Endothelial cell of umbilical vein (primary cell): ENCODE measurements around the gene CDC42SE2. TPM values are rescaled to one million over a fixed set of nuclear protein-coding genes. Genes with fewer than 3 reads are reported as not detected.
"Not testable (repeated sequence)": the region's sequence is repeated elsewhere in the genome, so short reads cannot be mapped to it uniquely, and the experiment has no call there.

Experiments
- BruUV-seq: library from RNA; stranded (reverse); fragments of 400-500 nt; replicated peaks from 2 replicates; lab custom pipeline; 2021; lab: Mats Ljungman, UMichigan
- CTCF ChIA-PET: fragments of 300-600, 350-600 bp; sonication (Branson Sonifier 250); formaldehyde crosslinking; loops from one replicate; lab custom pipeline; 2021; ENCODE audit warnings: antibody characterized with exemption, inconsistent platforms; lab: Charles Lee
- POLR2A ChIA-PET: fragments of 300-600, 350-600 bp; sonication (Branson Sonifier 250); formaldehyde crosslinking; loops from one replicate; lab custom pipeline; 2021; ENCODE audit warnings: antibody characterized with exemption, inconsistent platforms; lab: Charles Lee
- DNase-seq: peaks from one replicate; pipeline ENCODE4 v3.0.0-alpha.2; 2011; ENCODE audit warnings: low read depth, low spot score
- FAIRE-seq: peaks from 2 replicates; lab custom pipeline; 2011; peaks lifted over from hg19 to GRCh38; lab: Jason Lieb, UNC
- H2AFZ ChIP-seq: 2 replicates; pipeline ENCODE4 v1.6.0; 2012; ENCODE audit warnings: low read depth, low read length, control low read depth, inconsistent platforms
- H3K27ac ChIP-seq: 2 replicates; pipeline ENCODE4 v1.5.1; 2011; ENCODE audit warnings: low read depth, mild to moderate bottlenecking, control low read depth, low read length, moderate library complexity; ENCODE audit not compliant: insufficient read depth
- H3K27me3 ChIP-seq, 2 experiments: 2 replicates each; pipeline versions ENCODE4 v1.6.0 to v1.6.1; 2011; ENCODE audit warnings: low read length in 2 of 2, mixed read lengths in 1 of 2; ENCODE audit not compliant: control insufficient read depth in 2 of 2, insufficient read depth in 2 of 2
- H3K36me3 ChIP-seq, 2 experiments: 2 replicates in 1 of 2; 3 replicates in 1 of 2; pipeline ENCODE4 v1.5.1; 2011; ENCODE audit warnings: low read length in 2 of 2, mild to moderate bottlenecking in 1 of 2, moderate library complexity in 1 of 2; ENCODE audit not compliant: control insufficient read depth in 2 of 2, insufficient read depth in 2 of 2; ENCODE audit errors: extremely low read depth in 1 of 2
- H3K4me1 ChIP-seq: 3 replicates; pipeline ENCODE4 v1.5.1; 2011; ENCODE audit warnings: mild to moderate bottlenecking, low read length; ENCODE audit not compliant: control insufficient read depth, insufficient read depth; ENCODE audit errors: extremely low read depth
- H3K4me2 ChIP-seq: 2 replicates; pipeline ENCODE4 v1.6.1; 2011; ENCODE audit warnings: low read length, control low read depth, mixed read lengths; ENCODE audit not compliant: insufficient read depth
- H3K4me3 ChIP-seq, 3 experiments: fragments of 200-600 bp in 1 of 3; sonication (generic), shearing (Covaris generic) in 1 of 3; replicated peaks in 1 of 3; 2 replicates each; pipeline ENCODE4 v1.5.1; 2011 to 2016; ENCODE audit warnings: control low read depth in 3 of 3, low read length in 3 of 3, mild to moderate bottlenecking in 2 of 3, inconsistent platforms in 1 of 3, low read depth in 1 of 3, moderate library complexity in 1 of 3; ENCODE audit not compliant: insufficient read depth in 1 of 3
- H3K79me2 ChIP-seq: 2 replicates; pipeline ENCODE4 v1.6.0; 2012; ENCODE audit warnings: low read length, inconsistent platforms; ENCODE audit not compliant: control insufficient read depth, insufficient read depth
- H3K9ac ChIP-seq: replicated peaks from 2 replicates; pipeline ENCODE3; 2011; ENCODE audit warnings: low read length, control low read depth; ENCODE audit not compliant: insufficient read depth; ENCODE audit errors: extremely low read depth
- H3K9me1 ChIP-seq: replicated peaks from 3 replicates; pipeline ENCODE4 v1.6.0; 2011; ENCODE audit warnings: mild to moderate bottlenecking, low read length; ENCODE audit not compliant: control insufficient read depth, insufficient read depth; ENCODE audit errors: extremely low read depth
- H3K9me3 ChIP-seq: replicated peaks from 2 replicates; pipeline ENCODE4 v1.5.1; 2012; ENCODE audit warnings: low read length, inconsistent platforms; ENCODE audit not compliant: control insufficient read depth, insufficient read depth
- H4K20me1 ChIP-seq: replicated peaks from 2 replicates; pipeline ENCODE3; 2011; ENCODE audit warnings: mild to moderate bottlenecking, low read length; ENCODE audit not compliant: control insufficient read depth, insufficient read depth; ENCODE audit errors: extremely low read depth
- EZH2 ChIP-seq: IDR thresholded peaks from 2 replicates; pipeline ENCODE4 v1.6.1; 2012; ENCODE audit warnings: borderline replicate concordance, low read depth, mild to moderate bottlenecking, moderate library complexity, low read length, inconsistent platforms; ENCODE audit not compliant: severe bottlenecking
- FOS ChIP-seq: IDR thresholded peaks from 2 replicates; pipeline ENCODE4 v1.6.1; 2011; ENCODE audit warnings: mild to moderate bottlenecking, low read length, moderate library complexity, borderline replicate concordance; ENCODE audit not compliant: insufficient read depth
- JUN ChIP-seq: IDR thresholded peaks from 2 replicates; pipeline ENCODE4 v1.6.1; 2011; ENCODE audit warnings: borderline replicate concordance, low read depth; ENCODE audit not compliant: insufficient read length, insufficient read depth
- MYC ChIP-seq: IDR thresholded peaks from one replicate; pipeline ENCODE4 v1.6.1; 2011; ENCODE audit warnings: mild to moderate bottlenecking, low read depth, low read length
- POLR2A ChIP-seq: IDR thresholded peaks from 2 replicates; pipeline ENCODE4 v1.6.1; 2012; ENCODE audit warnings: low read depth, mild to moderate bottlenecking, control low read depth, low read length
- POLR2AphosphoS5 ChIP-seq: IDR thresholded peaks from 2 replicates; pipeline ENCODE4 v1.6.1; 2012; ENCODE audit warnings: low read depth, mild to moderate bottlenecking, control low read depth, low read length, moderate library complexity; ENCODE audit not compliant: insufficient read depth
- dilution Hi-C: fragments of 300-500 bp; cut with MboI; formaldehyde crosslinking; loops from one replicate; pipeline ENCODE4 v1.15.0; 2019; ENCODE audit warnings: low sequenced_read_pairs; ENCODE audit not compliant: extremely low pct_ligation_motif_present
- intact Hi-C: fragments of 100-400 bp; cut with micrococcal nuclease; formaldehyde crosslinking; loops from one replicate; pipeline ENCODE4 v1.10.0; 2022
- polyA plus RNA-seq, 4 experiments: library from polyadenylated mRNA; depleted of rRNA in 3 of 4; stranded (reverse) in 3 of 4; unstranded in 1 of 4; fragments of >200 nt; gene quantifications; 2 replicates each; pipeline versions ENCODE4 v1.2.1 to v1.2.3, GENCODE V29; 2011 to 2012; ENCODE audit warnings: missing spikeins in 1 of 4
- total RNA-seq: library from RNA; stranded (reverse); gene quantifications from 2 replicates; pipeline ENCODE4 v1.2.3, GENCODE V29; 2021

Gene CDC42SE2
- total and polyA plus RNA-seq, 2 donors (not counting 3 experiments of a cell fraction or from before 2014, with no cell fraction given), result 14.7 to 21.9 TPM

GRCh38 chr5:131379723-131380122 is 115.9 kb downstream of the CDC42SE2 start:
- dilution Hi-C loops, result no loop called here
- Histone ChIP-seq H2AFZ (no peak overlapping the region), H4K20me1 (no peaks in the 10 kb centered on the region), H3K9me1 (no peaks in the 10 kb centered on the region), H3K27me3 (no peaks in the 10 kb centered on the region), H3K9me3 (no peaks in the 10 kb centered on the region), H3K9ac (peak overlapping the region; percentile 83), H3K79me2 (peaks cover 12% of the 10 kb centered on the region), H3K4me1 (peaks cover 35% of the 10 kb centered on the region), H3K4me3 (peak overlapping the region in 1 of 3 experiments; percentile 11), H3K27ac (peak overlapping the region; percentile 99), H3K4me2 (peak overlapping the region; percentile 87), H3K36me3 (no peaks in the 10 kb centered on the region)
- TF ChIP-seq MYC (no peak), POLR2AphosphoS5 (peak; percentile 19), FOS (peak; percentile 34), POLR2A (no peak), EZH2 (no peak), JUN (peak; percentile 78)
- FAIRE-seq, result peak; percentile 80
- no TSS peak for BruUV-seq
- intact Hi-C loops, result loop anchor here (1.0 kb wide), 2 partner anchors 115 to 214 kb away; partner anchors contain the start of genes CDC42SE2 and HINT1
- CTCF ChIA-PET, result no interaction called here
- peak; percentile 95 for DNase-seq
- POLR2A ChIA-PET, result no interaction called here

GRCh38 chr5:131380238-131380637 is 116.4 kb downstream of the CDC42SE2 start:
- H3K9me3 ChIP-seq, H3K4me3 ChIP-seq, H4K20me1 ChIP-seq, H3K36me3 ChIP-seq, H2AFZ ChIP-seq, FAIRE-seq, DNase-seq, CTCF ChIA-PET, H3K9me1 ChIP-seq, intact Hi-C loops, dilution Hi-C loops, POLR2A ChIA-PET, H3K27me3 ChIP-seq: not testable (repeated sequence)
- peak overlapping the region; percentile 87 for H3K4me2 ChIP-seq
- H3K27ac ChIP-seq, result peak overlapping the region; percentile 99
- H3K9ac ChIP-seq, result peak overlapping the region; percentile 83
- peaks cover 12% of the 10 kb centered on the region for H3K79me2 ChIP-seq
- peaks cover 35% of the 10 kb centered on the region for H3K4me1 ChIP-seq
- TSS peak; percentile 84 for BruUV-seq
